GM21390 (cell line): ENCODE data around the gene LRRC37A3.
"Not testable (repeated sequence)": the region's sequence is repeated elsewhere in the genome, so short reads cannot be mapped to it uniquely, and the experiment has no call there.

Experiments used
- ATAC-seq: cut with Tn5 transposase; IDR thresholded peaks from one replicate; pipeline ENCODE4 v1.9.1; 2021; ENCODE audit not compliant: unreplicated experiment

Gene LRRC37A3

DNA sequence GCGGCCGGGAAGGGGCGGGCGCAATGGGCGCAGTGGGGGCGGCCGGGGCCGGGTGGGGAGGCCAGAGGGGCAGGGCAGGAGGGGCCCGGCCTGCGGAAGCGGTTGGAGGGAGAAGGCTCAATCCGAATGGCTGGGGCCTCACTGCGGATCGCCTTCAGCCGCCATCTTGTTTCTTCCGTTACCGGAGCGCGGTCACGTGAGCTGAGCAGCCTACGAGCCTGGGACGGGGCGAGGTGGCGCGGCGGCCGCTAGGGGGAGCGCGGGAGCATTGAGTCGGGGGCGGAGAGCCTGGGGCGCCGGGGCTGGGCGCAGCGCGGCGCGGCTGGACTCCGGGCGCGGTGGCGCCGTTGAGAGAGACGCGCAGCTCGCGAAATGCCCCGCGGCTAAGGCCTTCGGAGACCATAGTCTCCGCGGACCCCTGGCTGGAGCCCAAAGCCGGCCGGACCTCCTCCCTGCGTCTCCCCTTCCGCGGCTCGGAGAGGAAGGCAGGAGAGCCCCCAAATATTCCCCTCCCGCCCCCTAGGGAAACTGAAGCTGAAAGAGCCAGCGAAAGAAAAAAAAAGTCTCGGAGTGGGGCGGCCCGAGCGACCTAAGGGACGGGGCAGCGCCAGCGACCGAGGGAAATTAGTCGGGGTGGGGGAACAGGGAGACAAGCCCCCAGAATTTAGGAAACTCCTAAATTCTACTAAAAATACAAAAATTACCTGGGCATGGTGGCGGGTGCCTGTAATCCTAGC, at the start of gene LRRC37A3:
TSS of gene LRRC37A3 (minus strand) at position 190 of the 737 bp plus-strand sequence. CDS start 22,221 bp downstream, outside the sequence.
- peak; percentile 90 for ATAC-seq

- ATAC-seq, result peak; percentile 89
Measured at GRCh38 chr17:64965873-64966287, 46.6 kb upstream of the LRRC37A3 start.

- ATAC-seq, result not testable (repeated sequence)
Measured at GRCh38 chr17:64965256-64965872, 46.1 kb upstream of the LRRC37A3 start.

GRCh38 chr17:64964796-64965195, 45.5 kb upstream of the LRRC37A3 start:
- no peak for ATAC-seq

DNA sequence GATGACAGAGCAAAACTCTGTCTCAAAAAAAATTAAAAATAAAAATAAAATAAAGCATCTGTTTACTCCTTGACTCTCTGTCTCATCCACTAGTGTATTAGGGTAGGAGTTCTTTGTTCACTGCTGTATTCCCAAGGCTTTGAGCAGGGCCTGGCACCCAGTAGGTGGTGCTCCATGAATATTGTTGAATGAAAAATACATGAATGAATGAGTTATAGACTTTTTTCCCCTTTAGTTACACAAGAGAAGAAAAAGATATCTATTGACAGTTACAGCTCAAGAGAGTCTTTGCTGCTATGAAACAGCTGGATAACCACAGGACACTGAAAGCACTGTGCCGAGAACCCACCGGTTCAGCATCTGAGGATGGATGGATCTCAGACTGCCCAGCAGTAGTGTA, 44.5 kb upstream of the LRRC37A3 start:
- ATAC-seq, result not testable (repeated sequence)

GRCh38 chr17:64961563-64962378, 42.5 kb upstream of the LRRC37A3 start:
- ATAC-seq, result not testable (repeated sequence)

DNA sequence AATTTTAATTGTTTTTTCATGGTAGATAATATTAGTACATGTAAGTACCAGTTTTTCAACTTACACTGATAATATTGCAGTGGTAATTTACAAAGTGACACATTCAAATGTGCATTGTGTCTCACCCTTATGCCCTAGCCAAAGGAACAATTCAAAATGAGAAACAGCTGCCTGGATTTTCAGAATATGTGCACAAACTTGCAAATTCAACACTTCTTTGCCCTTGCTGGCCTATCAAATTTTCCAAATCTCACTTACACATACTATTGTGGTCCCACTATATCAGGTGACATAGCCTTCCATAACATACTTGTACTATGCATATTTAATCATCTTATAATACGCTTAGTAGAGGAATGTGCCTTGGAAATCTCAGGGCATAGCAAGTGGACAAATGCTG, 32.6 kb upstream of the LRRC37A3 start:
- ATAC-seq, result no peak

GRCh38 chr17:64950871-64951270, 31.6 kb upstream of the LRRC37A3 start:
- no peak for ATAC-seq

DNA sequence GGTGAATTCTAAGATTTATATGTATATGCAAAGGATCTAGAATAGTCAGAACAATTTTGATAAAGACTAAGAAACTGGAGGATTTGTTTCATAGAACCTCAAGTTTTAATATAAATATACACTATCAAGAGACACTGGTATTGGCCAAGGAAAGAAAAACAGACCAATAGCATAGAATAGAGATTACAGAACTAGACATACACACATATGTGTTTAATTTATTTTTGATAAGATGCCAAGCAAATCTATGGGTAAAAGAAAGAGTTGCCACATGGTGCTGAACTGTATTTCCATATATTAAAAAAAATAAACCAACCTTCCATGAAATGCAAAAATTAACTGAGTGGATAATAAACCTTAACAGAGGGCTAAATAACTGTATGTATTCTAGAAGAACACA, 27.9 kb upstream of the LRRC37A3 start:
- ATAC-seq, result no peak

- ATAC-seq, result no peak
Measured at GRCh38 chr17:64941761-64942160, 22.5 kb upstream of the LRRC37A3 start.

DNA sequence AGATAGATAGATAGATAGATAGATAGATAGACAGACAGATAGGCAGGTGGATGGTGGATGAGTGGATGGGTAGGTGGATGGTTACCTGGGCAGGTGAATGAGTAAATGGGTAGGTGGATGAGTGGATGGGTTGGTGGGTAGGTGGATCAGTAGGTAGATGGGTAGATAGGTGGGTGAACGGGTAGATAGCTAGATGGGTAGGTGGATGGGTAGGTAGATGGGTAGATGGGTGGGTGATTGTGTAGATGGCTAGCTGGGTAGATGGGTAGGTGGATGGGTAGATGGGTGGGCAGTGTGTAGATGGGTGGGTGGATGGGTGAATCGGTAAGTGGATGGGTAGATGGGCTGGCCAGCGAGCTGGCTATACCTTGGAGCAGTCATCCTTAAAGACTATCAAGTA, 21.8 kb upstream of the LRRC37A3 start:
- ATAC-seq, result no peak

DNA sequence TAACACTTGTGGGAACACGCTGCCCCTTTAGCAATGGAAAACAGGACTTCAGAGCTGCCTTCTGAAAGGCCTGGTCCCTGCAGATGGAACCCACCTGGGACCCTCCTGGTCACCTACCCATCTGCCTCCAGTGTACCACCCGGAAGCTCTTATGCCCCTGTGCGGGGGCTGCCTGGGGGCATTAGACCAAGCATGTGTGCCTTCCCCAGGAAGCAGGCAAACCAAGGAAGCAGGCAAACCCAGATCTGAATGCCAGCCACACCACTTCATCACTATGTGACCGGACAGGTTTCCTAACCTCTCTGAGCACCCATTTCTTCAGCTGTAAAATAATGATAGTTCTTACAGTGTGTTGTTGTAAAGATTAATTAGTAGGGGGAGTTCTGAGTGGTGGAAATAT, 20.8 kb upstream of the LRRC37A3 start:
- no peak for ATAC-seq

DNA sequence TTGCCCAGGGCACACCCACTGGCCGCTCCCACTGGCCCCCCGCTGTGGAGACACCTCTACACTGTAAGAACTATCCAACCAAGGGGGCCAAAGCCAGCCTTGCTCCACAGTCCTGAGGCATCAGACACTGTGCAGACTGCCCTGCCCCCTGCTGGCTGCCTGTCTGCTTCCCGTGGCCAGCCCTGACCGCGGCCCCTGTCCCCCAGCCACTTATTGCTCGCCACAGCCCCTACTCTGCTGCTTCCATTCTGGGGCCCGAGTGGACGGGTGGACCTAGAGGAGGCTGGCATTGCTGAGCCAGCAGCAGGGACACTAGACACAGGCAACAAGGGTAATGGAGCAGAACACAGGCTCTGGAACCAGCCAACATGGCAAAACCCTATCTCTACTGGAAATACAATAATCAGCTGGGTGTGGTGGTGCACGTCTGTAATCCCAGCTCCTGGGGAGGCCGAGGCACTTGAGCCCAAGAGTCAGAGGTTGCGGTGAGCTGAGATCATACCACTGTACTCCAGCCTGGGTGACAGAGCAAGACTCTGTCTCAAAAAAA, 19.7 kb upstream of the LRRC37A3 start:
- ATAC-seq, result peak; percentile 63

DNA sequence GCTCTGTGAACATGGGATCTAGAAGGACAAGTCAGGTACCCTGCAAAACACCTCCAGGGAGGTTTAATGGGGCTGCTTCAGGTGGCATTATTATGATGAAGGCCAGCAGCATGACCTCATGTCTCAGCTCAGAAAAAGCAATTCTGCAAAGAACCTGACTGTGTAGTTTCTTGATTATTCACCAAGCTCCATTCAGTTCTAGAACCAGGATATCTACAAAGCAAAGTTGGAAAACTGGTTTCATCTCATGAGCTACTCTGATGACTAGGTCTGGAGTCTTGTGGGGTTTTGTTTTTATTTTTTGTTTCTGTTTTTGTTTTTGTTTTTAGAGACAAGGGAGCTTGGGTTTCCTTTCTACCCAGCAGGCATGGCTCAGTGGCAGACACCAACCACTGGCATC, 19.0 kb upstream of the LRRC37A3 start:
- no peak for ATAC-seq

DNA sequence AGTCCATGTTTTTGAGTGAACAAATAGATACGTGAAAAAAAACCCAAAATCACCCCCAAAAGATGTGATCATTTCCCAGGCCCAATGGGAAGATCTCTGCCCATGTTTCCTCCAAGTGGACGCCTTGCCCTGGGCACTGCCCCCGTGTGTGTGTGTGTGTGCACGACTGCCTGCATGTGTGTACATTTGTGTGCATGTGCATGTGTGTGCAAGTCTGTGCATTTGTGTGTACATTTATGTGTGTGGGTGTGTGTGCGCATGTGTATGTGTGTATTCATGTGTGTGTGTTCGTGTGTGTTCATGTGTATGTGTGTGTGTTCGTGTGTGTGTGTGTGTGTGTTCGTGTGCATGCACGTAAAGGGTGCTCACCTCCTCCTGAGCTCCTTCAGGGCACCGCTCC, 16.8 kb upstream of the LRRC37A3 start:
- ATAC-seq, result no peak

DNA sequence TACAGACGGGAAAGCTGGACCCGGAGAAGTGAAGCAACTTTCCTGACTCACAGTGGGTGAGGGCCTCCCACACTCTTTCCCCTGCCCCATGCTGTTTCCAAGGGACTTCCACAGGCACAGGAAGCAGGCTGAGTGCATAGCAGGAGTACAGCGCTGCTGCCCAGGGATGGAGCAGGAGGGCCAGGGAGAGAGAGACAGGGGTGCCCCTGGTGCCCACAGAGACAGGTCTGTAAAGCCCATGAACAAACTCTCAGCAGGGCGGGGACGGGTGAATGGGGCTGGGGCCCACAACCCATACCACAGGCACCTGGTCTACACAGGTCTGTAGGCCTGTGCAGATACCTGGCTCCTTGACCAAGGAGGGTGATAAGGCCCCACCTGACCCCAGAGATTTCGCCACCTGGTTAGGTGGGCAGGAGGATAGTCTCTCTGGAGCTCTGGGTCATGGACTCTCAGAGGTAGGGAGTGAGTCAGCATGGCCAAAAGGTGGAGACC, 15.1 kb upstream of the LRRC37A3 start:
- not testable (repeated sequence) for ATAC-seq

- not testable (repeated sequence) for ATAC-seq
Measured at GRCh38 chr17:64932850-64933249, 13.6 kb upstream of the LRRC37A3 start.

DNA sequence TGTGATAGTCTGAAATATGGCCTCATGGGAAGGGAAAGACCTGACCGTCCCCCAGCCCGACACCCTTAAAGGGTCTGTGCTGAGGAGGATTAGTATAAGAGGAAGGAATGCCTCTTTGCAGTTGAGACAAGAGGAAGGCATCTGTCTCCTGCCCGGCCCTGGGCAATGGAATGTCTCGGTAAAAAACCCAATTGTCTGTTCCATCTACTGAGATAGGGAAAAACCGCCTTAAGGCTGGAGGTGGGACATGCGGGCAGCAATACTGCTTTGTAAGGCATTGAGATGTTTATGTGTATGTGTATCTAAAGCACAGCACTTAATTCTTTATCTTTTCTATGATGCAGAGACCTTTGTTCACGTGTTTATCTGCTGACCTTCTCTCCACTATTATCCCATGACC, 11.1 kb upstream of the LRRC37A3 start:
- ATAC-seq, result not testable (repeated sequence)

GRCh38 chr17:64929419-64930209, 10.3 kb upstream of the LRRC37A3 start:
- ATAC-seq, result not testable (repeated sequence)

- ATAC-seq, result not testable (repeated sequence)
Measured at GRCh38 chr17:64928701-64929100, 9.4 kb upstream of the LRRC37A3 start.
